T-cell (primary cell): Measurements from ENCODE around the gene IGSF6. TPM values are rescaled to one million over a fixed set of nuclear protein-coding genes. Genes with fewer than 3 reads are reported as not detected.
A peak's percentile ranks its signal among the peaks of the same experiment; 100 is the strongest.

ENCODE experiments used
- ATAC-seq, 4 experiments: fragments of 200-7000 bp in 3 of 4; fragments of 150-1000 bp in 1 of 4; cut with Tn5 transposase; replicated peaks in 1 of 4; 1 replicate in 3 of 4; 2 replicates in 1 of 4; pipeline ENCODE4 v1.10.0; 2021; ENCODE audit warnings: moderate library complexity in 3 of 4, mild to moderate bottlenecking in 2 of 4, moderate number of reproducible peaks in 1 of 4
- CTCF ChIA-PET, 2 donors: fragments of 300-600 bp; sonication (Branson Sonifier 250); formaldehyde crosslinking; loops; one replicate each; lab custom pipeline; 2022; ENCODE audit warnings: antibody characterized with exemption in 2 of 2; lab: Charles Lee
- POLR2A ChIA-PET, 2 donors: fragments of 300-600 bp; sonication (Branson Sonifier 250); formaldehyde crosslinking; loops; one replicate each; lab custom pipeline; 2022; ENCODE audit warnings: antibody characterized with exemption in 2 of 2; lab: Charles Lee
- DNase-seq, 35 experiments: peaks; one replicate each; pipeline versions ENCODE4 v3.0.0 to v3.0.0-alpha.2; 2013 to 2023
- H3K27ac ChIP-seq: one replicate; pipeline ENCODE4 v1.5.1; 2013; ENCODE audit warnings: low read length
- H3K27me3 ChIP-seq, 2 experiments: replicated peaks in 1 of 2; 1 replicate in 1 of 2; 2 replicates in 1 of 2; pipeline versions ENCODE4 v1.6.1 to v1.7.0; 2013; ENCODE audit warnings: low read length in 1 of 2, mixed read lengths in 1 of 2; ENCODE audit not compliant: control insufficient read depth in 2 of 2, insufficient read depth in 2 of 2; ENCODE audit errors: extremely low read depth in 1 of 2
- H3K36me3 ChIP-seq, 2 donors: 1 replicate in 1 of 2; 2 replicates in 1 of 2; pipeline versions ENCODE4 v1.6.1 to v1.7.0; 2013; ENCODE audit warnings: low read length in 1 of 2; ENCODE audit not compliant: control insufficient read depth in 2 of 2, insufficient read depth in 1 of 2; ENCODE audit errors: extremely low read depth in 1 of 2
- H3K4me1 ChIP-seq, 2 experiments: 1 replicate in 1 of 2; 2 replicates in 1 of 2; pipeline versions ENCODE4 v1.6.1 to v1.7.0; 2013; ENCODE audit warnings: low read length in 2 of 2, mixed read lengths in 1 of 2; ENCODE audit not compliant: insufficient read depth in 2 of 2, control insufficient read depth in 1 of 2; ENCODE audit errors: extremely low read depth in 1 of 2
- H3K4me3 ChIP-seq, 2 donors: 1 replicate in 1 of 2; 2 replicates in 1 of 2; pipeline versions ENCODE4 v1.5.1 to v1.7.0; 2013; ENCODE audit warnings: mild to moderate bottlenecking in 2 of 2, low read length in 1 of 2, moderate library complexity in 1 of 2; ENCODE audit not compliant: control insufficient read depth in 1 of 2; ENCODE audit errors: extremely low read depth in 1 of 2
- H3K9me3 ChIP-seq: 2 replicates; pipeline ENCODE4 v1.7.0; 2013
- H3K27ac Mint-ChIP-seq, 2 donors: one replicate each; pipeline ENCODE4 v1.8.0; 2020 to 2021; ENCODE audit warnings: mild to moderate bottlenecking in 2 of 2, mixed read lengths in 2 of 2
- H3K27me3 Mint-ChIP-seq, 2 donors: one replicate each; pipeline ENCODE4 v1.8.0; 2021 to 2022; ENCODE audit warnings: mixed read lengths in 2 of 2
- H3K36me3 Mint-ChIP-seq: one replicate; pipeline ENCODE4 v1.8.0; 2021; ENCODE audit warnings: mixed read lengths
- H3K4me1 Mint-ChIP-seq, 3 donors: one replicate each; pipeline ENCODE4 v1.8.0; 2020 to 2022; ENCODE audit warnings: mixed read lengths in 3 of 3, mild to moderate bottlenecking in 1 of 3
- H3K4me3 Mint-ChIP-seq, 3 donors: one replicate each; pipeline ENCODE4 v1.8.0; 2020 to 2022; ENCODE audit warnings: mild to moderate bottlenecking in 3 of 3, mixed read lengths in 3 of 3, moderate library complexity in 3 of 3
- H3K9me3 Mint-ChIP-seq, 3 donors: one replicate each; pipeline ENCODE4 v1.8.0; 2020 to 2022; ENCODE audit warnings: mixed read lengths in 3 of 3
- WGBS: methylation state at CpG from one replicate; pipeline ENCODE4 v1.1.5; 2013; ENCODE audit warnings: missing lambda C conversion rate; ENCODE audit not compliant: insufficient coverage; 5-methylcytosine and 5-hydroxymethylcytosine counted together
- total RNA-seq, 35 experiments: library from RNA in 6 of 35; stranded (reverse) in 6 of 35; fragments of 120-200 nt in 1 of 35; gene quantifications; one replicate each; pipeline versions ENCODE4 v1.2.1 to v1.2.4 and lab custom pipeline; 2013 to 2026

IGSF6 gene
- total RNA-seq, 5 donors from 2014 or later (not counting 1 experiment from before 2014, with no cell fraction given): 0.15 to 0.60 (median 0.28) TPM

DNA sequence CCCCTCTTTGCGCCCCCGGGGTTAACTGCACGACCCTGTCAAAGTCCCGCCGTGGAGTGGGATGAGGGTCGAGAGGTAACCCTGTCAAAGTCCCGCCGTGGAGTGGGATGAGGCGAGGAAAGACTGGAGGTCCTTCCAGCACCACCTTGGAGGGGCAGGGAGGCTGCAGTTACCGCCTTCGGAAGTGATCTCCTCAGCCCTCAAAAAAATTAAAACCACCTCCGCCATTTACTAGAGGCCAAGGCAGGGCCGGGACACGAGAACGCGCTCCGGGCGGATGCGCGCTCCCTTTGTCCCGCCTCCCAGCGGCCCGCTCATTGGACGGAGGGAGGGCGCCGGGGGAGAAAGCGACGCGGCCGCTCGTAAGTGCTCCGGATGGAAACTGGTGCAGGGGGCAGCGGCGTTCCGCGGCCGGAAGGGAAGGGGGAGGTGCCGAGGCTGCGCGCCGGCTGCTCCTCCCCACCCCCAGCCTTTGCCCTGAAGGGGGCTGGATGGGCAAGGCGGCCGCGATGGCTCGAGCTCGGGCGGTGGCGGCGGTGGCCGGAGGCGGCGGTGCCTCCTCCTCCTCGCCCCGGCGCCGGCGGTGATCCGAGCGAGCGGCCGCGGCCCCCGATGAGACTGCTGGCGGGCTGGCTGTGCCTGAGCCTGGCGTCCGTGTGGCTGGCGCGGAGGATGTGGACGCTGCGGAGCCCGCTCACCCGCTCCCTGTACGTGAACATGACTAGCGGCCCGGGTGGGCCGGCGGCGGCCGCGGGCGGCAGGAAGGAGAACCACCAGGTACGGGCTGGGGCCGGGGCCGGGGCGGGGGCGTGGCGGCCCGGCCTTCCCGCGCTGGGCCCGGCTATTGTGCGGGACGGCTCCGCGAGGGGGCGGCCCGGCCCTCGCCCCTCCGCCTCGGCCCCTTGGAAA, 53.0 kb downstream of the IGSF6 start, which contains the start of gene METTL9:
Gene METTL9, plus strand, starts transcription at position 456 of the 909 bp plus-strand sequence. Its CDS starts 157 bp downstream, at position 613.
- H3K9me3 Mint-ChIP-seq: no peaks in the 10 kb centered on the region
- WGBS: under 1% methylated on average over 87 of the region's 100 CpGs
- peaks cover 61 to 63% (median 62%) of the 10 kb centered on the region in 3 donors for H3K4me1 Mint-ChIP-seq

DNA sequence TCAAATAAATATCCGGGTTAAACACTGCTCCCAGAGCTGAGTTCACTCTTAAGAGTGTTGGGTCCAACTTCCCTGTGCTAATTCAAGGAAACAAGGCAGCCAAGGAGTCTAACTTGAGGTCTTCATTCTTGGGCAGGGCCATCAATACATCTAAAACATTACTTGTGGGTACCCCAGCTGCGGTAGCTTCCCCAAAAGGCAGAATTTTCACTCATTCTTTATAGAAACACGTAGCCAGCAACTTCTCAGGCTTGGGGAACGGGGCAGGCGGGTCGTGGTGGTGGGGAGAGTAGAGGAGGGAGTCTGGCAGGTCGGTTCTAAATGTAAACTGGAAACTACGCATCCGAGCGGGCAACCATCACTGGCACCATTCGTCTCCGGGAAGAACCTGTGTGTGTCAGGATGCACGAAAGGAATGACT, 53.7 kb downstream of the IGSF6 start:
- Histone ChIP-seq H3K4me1 (peaks cover 18 to 36% of the 10 kb centered on the region in 2 experiments), H3K36me3 (no peaks in the 10 kb centered on the region), H3K27ac (peak overlapping the region; percentile 85), H3K27me3 (no peaks in the 10 kb centered on the region), H3K4me3 (peak overlapping the region; percentile 68 to 94), H3K9me3 (no peaks in the 10 kb centered on the region)
- ATAC-seq: peak in 3 of 4 experiments; percentile 2 to 3 (median 2)
- Mint-ChIP-seq H3K4me1 (peaks cover 55 to 56% (median 55%) of the 10 kb centered on the region in 3 donors), H3K4me3 (peak overlapping the region; percentile 85 to 87 (median 86)), H3K9me3 (no peaks in the 10 kb centered on the region), H3K27me3 (no peaks in the 10 kb centered on the region), H3K27ac (peak overlapping the region; percentile 94), H3K36me3 (peaks cover 2% of the 10 kb centered on the region)
- ChIA-PET CTCF (interaction anchor here (0.6 to 1.8 kb wide), 2 partner anchors 58 to 59 kb away, joined by 7 to 8 read pairs; no protein-coding TSS in a partner anchor), POLR2A (interaction anchor here in 1 of 2 donors (0.6 to 1.0 kb wide), 2 partner anchors 47 to 725 kb away, joined by 4 to 6 read pairs; no protein-coding TSS in a partner anchor)
- DNase-seq: peak in 9 of 35 experiments; percentile 16 to 33 (median 23)
- 8% methylated on average over 9 of the region's 13 CpGs for WGBS

More for the DNA sequence above, 53.0 kb downstream of the IGSF6 start, which contains the start of gene METTL9:
- H3K27me3 ChIP-seq: no peaks in the 10 kb centered on the region
- peak within 1 kb of the TSS; percentile 85 for H3K27ac ChIP-seq
- no peaks in the 10 kb centered on the region for H3K27me3 Mint-ChIP-seq
- peaks cover 18 to 38% of the 10 kb centered on the region in 2 experiments for H3K4me1 ChIP-seq
- DNase-seq (peak; percentile 89 to 97 (median 93)), ATAC-seq (peak; percentile 93 to 95 (median 93))
- H3K9me3 ChIP-seq: no peaks in the 10 kb centered on the region
- peak within 1 kb of the TSS; percentile 68 to 94 for H3K4me3 ChIP-seq
- H3K36me3 ChIP-seq: peaks cover 0 to 4% of the 10 kb centered on the region in 2 donors
- peak within 1 kb of the TSS; percentile 87 to 92 (median 87) for H3K4me3 Mint-ChIP-seq
- H3K27ac Mint-ChIP-seq: peak within 1 kb of the TSS; percentile 94
- ChIA-PET CTCF (no interaction called here), POLR2A (no interaction called here)
- H3K36me3 Mint-ChIP-seq: peaks cover 2% of the 10 kb centered on the region

DNA sequence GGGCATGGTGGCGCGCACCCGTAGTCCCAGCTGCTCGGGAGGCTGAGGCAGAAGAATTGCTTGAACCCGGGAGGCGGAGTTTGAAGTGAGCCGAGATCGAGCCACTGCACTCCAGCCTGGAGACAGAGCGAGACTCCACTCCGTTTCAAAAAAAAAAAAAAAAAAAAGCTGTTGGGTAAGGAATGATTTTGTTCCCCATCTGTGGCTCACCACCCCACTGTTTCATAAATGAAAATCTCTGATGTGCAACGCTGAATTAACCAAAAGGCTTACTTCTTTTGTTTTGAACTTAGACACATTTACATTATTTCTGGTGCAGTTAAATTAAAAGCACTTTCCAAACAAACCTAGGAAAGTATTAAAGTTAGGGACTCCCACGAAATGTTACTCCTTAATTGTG, 54.2 kb downstream of the IGSF6 start:
- Histone ChIP-seq H3K27me3 (no peaks in the 10 kb centered on the region), H3K27ac (peak overlapping the region; percentile 85), H3K36me3 (no peaks in the 10 kb centered on the region), H3K4me3 (peak overlapping the region in 1 of 2 donors; percentile 94), H3K9me3 (no peaks in the 10 kb centered on the region), H3K4me1 (peaks cover 18 to 33% of the 10 kb centered on the region in 2 experiments)
- peak overlapping the region; percentile 85 to 87 (median 86) for H3K4me3 Mint-ChIP-seq
- CTCF ChIA-PET: interaction anchor here (0.6 to 1.8 kb wide), 3 partner anchors 47 to 60 kb away, joined by 5 to 8 read pairs (median 7); no protein-coding TSS in a partner anchor
- no peak for DNase-seq
- H3K9me3 Mint-ChIP-seq: no peaks in the 10 kb centered on the region
- ATAC-seq: no peak
- POLR2A ChIA-PET: interaction anchor here in 1 of 2 donors (0.6 to 1.0 kb wide), 2 partner anchors 47 to 726 kb away, joined by 4 to 6 read pairs; no protein-coding TSS in a partner anchor
- WGBS: 100% methylated on average over 9 of the region's 12 CpGs
- H3K4me1 Mint-ChIP-seq: peaks cover 50 to 51% (median 51%) of the 10 kb centered on the region in 3 donors
- no peaks in the 10 kb centered on the region for H3K27me3 Mint-ChIP-seq
- H3K27ac Mint-ChIP-seq: peak overlapping the region; percentile 94 to 99
- peaks cover 2% of the 10 kb centered on the region for H3K36me3 Mint-ChIP-seq

DNA sequence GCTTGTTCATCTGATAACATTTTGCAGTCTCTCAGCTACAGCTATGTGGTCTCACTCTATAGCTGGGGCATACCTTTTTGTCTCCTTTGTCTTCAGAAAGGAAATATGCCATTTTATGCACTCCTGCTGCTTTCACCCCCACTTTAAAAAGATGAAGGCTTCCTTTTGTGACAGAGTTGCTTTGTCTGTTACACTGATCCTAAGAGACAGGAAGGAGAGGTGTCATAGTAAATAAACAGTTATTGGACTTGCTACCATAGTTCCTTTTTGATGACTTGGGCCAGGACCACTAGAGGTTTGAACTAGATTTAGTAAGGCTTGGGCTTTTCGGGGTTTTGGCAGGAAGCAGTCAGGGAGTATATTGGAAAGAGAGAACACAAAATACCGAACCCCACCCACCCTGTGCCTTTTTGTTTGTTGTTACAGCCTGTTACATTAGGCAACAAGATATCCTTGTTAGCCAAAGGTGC, 54.8 kb downstream of the IGSF6 start:
- peak overlapping the region; percentile 94 to 99 for H3K27ac Mint-ChIP-seq
- no peak overlapping the region for H3K4me3 ChIP-seq
- no peaks in the 10 kb centered on the region for H3K27me3 ChIP-seq
- peaks cover 2% of the 10 kb centered on the region for H3K36me3 Mint-ChIP-seq
- H3K27ac ChIP-seq: peak overlapping the region; percentile 39
- POLR2A ChIA-PET: interaction anchor here (0.5 to 1.1 kb wide), 3 partner anchors 48 to 91 kb away, joined by 4 to 5 read pairs (median 4); no protein-coding TSS in a partner anchor
- no peaks in the 10 kb centered on the region for H3K27me3 Mint-ChIP-seq
- DNase-seq (peak in 1 of 35 experiments; percentile 33), ATAC-seq (no peak)
- no peaks in the 10 kb centered on the region for H3K9me3 ChIP-seq
- peak overlapping the region; percentile 70 to 87 (median 84) for H3K4me3 Mint-ChIP-seq
- H3K4me1 Mint-ChIP-seq: peaks cover 44 to 46% (median 44%) of the 10 kb centered on the region in 3 donors
- peaks cover 18 to 33% of the 10 kb centered on the region in 2 experiments for H3K4me1 ChIP-seq
- no peaks in the 10 kb centered on the region for H3K9me3 Mint-ChIP-seq
- no peaks in the 10 kb centered on the region for H3K36me3 ChIP-seq
- no CpG with 5 or more reads among the region's 2 CpGs for WGBS
- CTCF ChIA-PET: interaction anchor here in 1 of 2 donors (1.0 to 1.8 kb wide), 3 partner anchors 13 to 60 kb away, joined by 3 to 8 read pairs (median 5); no protein-coding TSS in a partner anchor

DNA sequence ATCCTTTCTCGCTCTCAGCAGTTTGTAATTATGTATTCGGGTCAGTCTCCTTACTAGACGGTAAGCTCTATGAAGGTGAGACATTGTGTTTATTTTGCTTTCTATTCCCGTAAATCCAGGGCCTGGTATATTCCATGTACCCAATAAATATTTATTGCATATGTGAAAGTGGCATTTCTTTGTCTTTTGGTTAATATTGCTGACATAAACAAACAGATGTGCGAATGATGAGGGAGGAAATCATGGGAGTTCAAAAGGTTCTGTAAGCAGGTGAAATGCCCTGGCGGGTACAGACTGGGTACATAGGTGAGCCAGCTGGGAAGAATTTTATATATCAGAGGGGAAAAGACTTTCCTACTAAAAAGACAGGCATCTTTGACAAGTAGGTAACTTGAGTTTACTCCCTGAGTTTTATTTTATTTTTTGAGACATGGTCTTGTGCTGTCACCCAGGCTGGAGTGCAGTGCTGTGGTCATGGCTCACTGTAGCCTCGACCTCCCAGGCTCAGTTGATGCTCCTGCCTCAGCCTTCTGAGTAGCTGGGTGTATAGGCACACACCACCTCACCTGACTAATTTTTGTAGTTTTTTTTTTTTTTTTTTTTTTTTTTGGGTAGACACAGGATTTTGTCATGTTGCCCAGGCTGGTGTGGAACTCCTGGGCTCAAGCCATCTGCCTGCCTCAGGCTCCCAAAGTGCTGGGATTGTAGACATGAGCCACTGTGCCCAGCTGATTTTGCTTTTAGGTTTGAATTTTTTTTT, 58.7 kb downstream of the IGSF6 start:
- WGBS: 60% methylated on average over 1 of the region's 7 CpGs
- H3K27ac Mint-ChIP-seq: no peak overlapping the region

More for the DNA sequence above, 58.7 kb downstream of the IGSF6 start:
- CTCF ChIA-PET: interaction anchor here in 1 of 2 donors (0.7 to 1.7 kb wide), 2 partner anchors 9 to 63 kb away, joined by 5 to 6 read pairs; no protein-coding TSS in a partner anchor
- ATAC-seq (no peak), DNase-seq (no peak)
- no peak overlapping the region for H3K4me3 Mint-ChIP-seq
- peaks cover 18 to 19% (median 18%) of the 10 kb centered on the region in 3 donors for H3K4me1 Mint-ChIP-seq
- POLR2A ChIA-PET: interaction anchor here in 1 of 2 donors (0.7 kb wide), 1 partner anchor 632 kb away, joined by 7 read pairs; no protein-coding TSS in a partner anchor
- Histone ChIP-seq H3K4me1 (peaks cover 14 to 17% of the 10 kb centered on the region in 2 experiments), H3K4me3 (no peak overlapping the region), H3K27me3 (no peaks in the 10 kb centered on the region), H3K9me3 (no peaks in the 10 kb centered on the region), H3K36me3 (no peaks in the 10 kb centered on the region), H3K27ac (no peak overlapping the region)
- H3K9me3 Mint-ChIP-seq: no peaks in the 10 kb centered on the region
- no peaks in the 10 kb centered on the region for H3K27me3 Mint-ChIP-seq
- H3K36me3 Mint-ChIP-seq: peaks cover 2% of the 10 kb centered on the region
